ENCODE data around the gene SERPINA1. TPM values are rescaled to one million over a fixed set of nuclear protein-coding genes. Genes with fewer than 3 reads are reported as not detected.

Gene SERPINA1
- polyA plus RNA-seq, 12 donors = 1.1 to 98.2 (median 2.3) TPM; not detected in 1

DNA sequence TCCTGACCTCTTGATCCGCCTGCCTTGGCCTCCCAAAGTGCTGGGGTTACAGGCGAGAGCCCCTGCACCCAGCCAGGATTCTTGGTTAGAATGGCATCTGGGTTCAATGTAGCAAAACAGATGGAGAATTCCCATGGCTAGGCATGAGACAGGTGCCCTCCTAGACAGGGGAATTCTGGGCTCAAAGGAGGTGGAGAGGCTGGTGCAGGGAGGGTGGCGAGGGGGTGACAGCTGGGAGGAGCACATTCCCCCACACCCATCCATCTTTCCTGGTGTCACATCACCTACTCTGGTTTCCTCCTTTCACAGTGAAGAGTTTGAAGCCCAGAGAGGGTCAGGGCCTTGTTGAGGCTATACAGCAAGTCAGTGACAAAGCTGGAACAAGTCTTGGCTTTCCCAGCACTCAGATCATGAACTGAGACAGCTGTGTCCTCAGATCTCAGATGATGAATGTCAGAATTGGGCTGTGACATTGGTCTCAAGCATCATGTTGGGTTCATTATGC, 2.8 kb downstream of the SERPINA1 start:
- no peak for DNase-seq

DNA sequence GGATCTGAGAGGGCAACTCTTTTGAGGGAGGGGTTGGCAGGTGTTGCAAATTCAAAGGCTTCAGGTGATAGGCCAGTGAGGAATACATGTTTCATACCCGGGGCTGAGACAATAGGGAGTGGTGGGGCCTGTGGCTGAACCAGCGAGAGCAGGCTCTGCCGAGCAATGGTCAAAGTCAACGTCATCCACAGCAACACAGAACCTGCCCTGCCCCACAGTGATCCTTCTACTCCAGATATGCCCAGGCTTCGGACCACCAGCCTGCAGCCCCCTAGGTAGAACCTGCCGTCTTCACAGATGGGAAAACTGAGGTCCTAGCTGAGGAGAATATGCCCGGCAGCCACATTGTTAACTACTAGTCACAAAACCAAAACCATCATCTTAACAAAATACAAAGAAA, 4.1 kb downstream of the SERPINA1 start:
- DNase-seq = no peak

DNA sequence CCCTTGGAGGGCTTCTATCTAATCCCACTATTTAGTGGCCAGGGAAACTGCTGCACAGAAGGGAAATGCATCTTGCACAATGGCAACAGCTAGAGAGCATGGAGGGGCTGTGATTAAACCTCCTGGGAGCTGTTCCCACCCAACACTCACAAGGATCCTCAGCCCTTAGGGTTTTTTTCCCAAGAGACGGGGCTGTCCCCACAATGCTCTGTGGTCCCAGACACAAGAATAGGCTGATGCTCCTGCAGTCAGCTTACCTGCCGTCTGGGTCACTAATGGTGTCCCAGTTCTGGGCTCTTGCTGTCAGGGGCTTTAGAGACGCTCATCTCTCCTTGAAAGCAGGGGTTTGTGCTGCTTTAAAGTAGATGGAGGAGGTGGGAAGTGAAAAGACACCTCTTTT, 4.6 kb downstream of the SERPINA1 start:
- no peak for DNase-seq

DNA sequence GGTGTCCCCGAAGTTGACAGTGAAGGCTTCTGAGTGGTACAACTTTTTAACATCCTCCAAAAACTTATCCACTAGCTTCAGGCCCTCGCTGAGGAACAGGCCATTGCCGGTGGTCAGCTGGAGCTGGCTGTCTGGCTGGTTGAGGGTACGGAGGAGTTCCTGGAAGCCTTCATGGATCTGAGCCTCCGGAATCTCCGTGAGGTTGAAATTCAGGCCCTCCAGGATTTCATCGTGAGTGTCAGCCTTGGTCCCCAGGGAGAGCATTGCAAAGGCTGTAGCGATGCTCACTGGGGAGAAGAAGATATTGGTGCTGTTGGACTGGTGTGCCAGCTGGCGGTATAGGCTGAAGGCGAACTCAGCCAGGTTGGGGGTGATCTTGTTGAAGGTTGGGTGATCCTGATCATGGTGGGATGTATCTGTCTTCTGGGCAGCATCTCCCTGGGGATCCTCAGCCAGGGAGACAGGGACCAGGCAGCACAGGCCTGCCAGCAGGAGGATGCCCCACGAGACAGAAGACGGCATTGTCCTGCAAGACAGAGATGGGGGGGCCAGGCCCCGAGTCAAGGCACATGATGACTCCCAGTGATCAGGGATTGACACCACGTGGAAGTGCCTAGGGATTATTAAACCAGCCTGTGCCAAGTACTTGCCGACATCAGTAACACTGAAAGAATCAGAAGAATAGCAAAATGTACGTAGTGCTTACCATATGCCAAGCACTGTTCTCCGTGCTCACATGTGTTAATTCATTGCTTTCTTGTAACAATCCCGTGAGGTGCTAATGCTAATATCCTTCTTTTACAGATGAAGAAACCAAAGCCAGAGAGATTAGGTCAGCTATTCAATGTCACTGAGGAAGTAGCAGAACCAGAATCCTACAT, 5.4 kb downstream of the SERPINA1 start:
- DNase-seq = no peak

DNA sequence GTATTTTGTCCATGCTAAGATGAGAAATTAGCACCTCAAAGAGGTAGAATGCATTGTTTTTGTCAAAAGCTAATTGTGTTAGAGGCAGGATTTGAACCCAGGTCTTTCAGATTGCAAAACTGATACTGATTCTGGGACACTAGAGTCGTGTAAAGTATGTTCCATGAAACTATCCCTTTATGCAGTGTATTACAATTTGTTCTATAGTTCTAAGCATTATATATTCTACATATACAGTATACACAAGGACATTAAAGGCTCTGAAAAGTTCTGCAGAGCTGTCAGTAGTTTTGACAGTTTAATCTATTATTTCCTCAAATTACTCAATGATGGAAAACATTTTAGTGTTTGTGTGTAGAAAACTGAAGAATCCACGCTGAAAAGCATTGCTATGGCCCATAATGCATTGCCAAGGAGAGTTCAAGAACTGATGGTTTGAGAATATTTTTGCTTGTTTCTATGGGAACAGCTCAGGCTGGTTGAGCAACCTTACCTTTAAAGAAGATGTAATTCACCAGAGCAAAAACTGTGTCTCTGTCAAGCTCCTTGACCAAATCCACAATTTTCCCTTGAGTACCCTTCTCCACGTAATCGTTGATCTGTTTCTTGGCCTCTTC, 6.2 kb downstream of the SERPINA1 start:
- DNase-seq = no peak

DNA sequence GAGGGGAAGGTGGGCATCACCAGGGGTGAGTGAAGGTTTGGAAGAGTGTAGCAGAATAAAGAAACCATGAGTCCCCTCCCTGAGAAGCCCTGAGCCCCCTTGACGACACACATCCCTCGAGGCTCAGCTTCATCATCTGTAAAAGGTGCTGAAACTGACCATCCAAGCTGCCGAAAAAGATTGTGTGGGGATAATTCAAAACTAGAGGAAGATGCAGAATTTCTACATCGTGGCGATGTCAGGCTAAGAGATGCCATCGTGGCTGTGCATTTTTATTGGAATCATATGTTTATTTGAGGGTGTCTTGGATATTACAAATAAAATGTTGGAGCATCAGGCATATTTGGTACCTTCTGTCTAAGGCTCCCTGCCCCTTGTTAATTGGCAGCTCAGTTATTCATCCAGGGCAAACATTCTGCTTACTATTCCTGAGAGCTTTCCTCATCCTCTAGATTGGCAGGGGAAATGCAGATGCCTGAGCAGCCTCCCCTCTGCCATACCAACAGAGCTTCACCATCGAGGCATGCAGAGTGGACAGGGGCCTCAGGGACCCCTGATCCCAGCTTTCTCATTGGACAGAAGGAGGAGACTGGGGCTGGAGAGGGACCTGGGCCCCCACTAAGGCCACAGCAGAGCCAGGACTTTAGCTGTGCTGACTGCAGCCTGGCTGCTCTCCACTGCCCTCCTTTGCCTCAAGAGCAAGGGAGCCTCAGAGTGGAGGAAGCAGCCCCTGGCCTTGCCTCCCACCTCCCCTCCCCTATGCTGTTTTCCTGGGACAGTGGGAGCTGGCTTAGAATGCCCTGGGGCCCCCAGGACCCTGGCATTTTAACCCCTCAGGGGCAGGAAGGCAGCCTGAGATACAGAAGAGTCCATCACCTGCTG, 7.0 kb downstream of the SERPINA1 start:
- no peak for DNase-seq

DNA sequence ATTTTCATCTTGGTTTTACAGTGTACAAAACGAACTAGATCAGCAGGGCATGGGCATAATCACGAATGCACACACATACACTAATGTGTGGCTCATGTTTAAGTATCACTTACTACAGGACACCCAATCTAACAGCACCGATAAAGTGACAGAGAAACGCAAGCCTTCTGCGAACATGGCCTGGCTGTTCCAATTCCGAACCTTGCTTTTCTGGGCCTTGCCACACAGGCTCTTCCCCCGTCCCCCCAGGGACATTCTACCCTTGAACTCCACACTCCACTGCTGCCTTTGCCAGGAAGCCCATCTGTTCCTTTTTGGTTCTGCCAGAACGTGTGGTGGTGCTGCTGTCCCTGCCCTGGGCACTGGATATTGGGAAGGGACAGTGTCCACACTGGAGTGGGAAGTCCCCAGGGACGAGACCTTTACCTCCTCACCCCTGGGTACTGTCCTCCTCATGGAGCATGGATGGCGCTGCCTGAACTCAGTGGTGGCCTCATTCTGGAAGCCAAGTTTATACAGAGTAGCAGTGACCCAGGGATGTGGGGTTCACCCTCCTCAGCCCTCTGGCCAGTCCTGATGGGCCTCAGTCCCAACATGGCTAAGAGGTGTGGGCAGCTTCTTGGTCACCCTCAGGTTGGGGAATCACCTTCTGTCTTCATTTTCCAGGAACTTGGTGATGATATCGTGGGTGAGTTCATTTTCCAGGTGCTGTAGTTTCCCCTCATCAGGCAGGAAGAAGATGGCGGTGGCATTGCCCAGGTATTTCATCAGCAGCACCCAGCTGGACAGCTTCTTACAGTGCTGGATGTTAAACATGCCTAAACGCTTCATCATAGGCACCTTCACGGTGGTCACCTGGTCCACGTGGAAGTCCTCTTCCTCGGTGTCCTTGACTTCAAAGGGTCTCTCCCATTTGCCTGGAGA, 7.9 kb downstream of the SERPINA1 start:
- DNase-seq = no peak

DNA sequence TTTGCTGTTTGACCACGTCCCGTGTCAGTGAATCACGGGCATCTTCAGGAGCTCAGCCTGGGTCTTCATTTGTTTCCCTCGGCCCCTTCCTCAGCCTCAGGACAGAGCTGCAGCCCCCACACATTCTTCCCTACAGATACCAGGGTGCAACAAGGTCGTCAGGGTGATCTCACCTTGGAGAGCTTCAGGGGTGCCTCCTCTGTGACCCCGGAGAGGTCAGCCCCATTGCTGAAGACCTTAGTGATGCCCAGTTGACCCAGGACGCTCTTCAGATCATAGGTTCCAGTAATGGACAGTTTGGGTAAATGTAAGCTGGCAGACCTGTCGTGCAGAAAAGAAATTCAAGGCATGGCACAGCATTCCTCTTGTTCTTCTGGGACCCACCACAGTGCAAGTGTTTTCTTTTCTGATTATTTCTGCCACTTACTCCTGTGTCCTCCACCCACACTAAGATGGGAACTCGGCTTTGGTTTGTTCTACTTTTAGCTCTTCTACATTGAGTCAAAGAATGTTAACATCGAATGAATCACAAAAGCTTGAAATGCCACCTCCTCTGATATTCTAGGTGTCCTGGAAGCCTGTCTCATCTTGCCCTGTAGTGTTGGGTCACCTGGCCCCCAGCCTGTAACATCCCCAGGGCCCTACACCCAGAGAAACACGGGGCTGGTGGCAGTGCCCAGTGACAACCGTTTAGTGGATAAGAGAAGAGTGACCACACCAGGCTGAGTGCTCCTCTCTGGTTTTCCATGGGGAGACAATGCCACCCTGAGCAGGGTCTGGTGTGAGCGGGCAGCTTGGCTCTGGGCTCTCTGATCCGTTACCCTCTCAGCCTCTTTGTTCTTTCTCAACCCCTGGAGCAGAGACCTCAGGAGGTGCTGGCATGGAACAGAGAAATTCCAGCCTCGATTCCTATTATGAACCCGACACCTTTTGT, 8.8 kb downstream of the SERPINA1 start:
- DNase-seq = no peak

DNA sequence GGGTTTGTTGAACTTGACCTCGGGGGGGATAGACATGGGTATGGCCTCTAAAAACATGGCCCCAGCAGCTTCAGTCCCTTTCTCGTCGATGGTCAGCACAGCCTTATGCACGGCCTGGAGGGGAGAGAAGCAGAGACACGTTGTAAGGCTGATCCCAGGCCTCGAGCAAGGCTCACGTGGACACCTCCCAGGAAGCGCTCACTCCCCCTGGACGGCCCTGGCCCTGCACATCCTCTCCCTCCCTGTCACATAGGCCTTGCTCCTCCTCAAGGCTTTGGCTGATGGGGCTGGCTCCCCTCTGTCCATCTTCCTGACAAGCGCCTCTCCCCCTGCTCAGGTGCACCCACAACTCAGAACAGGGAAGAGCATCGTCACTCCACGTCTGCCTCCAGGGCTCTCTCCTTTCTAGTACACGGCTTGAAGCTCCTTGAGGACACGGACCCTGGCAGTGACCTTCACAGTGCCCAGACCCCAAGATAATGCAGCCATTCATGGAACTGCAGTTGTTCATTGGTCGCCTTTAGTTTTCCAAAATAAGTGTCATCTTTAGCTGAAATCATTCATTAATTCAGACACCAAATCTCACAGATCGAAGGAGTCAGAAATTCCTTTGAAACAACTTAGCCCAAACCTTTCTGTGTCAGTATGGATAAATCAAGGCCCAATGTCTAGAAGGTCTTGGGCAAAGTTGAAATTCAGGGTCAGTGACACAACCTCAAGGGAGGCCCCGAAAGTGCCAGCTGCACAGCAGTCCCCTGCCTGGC, 9.7 kb downstream of the SERPINA1 start:
- DNase-seq = no peak

DNA sequence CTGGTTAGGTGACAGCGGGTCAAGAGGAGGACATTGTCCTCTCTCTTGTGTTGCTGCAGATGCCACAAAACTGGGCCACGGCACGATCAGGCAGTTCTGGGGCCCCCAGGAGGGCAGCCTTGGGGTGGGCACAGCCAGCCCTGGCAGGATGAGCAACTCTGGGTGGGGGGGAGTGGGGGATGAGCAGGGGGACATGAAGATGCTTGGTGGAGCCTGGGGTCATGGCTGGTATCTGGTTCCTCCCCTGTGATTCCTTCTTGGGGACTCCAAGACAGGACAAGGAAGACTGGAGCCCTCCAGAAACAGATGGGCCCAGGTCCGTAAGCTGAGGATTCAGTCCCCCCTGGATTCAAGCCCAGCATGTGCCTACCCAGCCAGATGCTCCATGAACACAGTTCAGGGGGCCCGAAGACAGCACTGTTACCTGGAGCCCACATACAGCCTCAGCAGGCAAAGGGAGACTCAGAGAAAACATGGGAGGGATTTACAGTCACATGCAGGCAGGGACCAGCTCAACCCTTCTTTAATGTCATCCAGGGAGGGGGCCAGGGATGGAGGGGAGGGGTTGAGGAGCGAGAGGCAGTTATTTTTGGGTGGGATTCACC, 10.4 kb downstream of the SERPINA1 start:
- no peak for DNase-seq

DNA sequence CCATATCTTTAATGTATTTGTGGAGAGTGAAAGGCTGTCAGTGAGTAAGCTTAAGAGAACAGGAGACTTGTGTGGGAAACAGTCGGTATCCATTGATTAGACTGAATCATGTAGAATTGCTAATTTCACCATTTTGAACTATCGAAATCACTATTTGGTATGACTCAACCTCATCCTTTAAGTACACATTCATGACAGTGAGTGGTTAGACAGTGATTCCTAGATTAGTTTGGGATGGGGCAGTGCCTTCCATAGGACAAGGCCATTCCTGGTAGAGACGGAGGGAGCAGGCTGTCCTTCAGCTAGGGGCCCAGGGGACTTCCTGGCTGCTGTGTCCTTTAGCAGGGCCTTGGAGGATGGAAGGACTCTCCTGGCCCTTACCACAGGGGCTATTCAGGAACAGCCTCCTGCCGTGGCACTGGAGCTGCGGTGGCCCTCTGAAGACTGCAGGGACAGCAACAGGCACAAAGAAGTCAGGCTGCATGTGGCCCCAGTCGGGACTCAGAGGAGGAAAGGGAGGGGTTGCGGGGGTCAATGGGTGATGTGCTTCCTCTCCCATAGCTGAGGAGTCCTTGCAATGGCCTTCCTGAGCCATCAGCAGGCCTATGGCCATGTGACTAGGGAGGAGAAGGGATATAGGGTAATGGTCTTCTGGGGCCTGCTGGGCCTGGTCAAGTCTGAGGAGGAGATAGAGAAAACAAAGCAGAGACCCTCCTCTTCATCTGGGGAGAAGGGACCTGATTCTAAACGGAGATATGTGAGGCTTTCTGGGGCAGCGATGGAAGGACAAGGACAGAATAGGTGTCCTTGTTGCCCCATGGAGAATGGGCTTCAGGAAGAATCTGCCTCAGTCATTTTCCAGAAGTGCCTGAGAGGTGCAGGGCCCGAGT, 11.2 kb downstream of the SERPINA1 start:
- no peak for DNase-seq

DNA sequence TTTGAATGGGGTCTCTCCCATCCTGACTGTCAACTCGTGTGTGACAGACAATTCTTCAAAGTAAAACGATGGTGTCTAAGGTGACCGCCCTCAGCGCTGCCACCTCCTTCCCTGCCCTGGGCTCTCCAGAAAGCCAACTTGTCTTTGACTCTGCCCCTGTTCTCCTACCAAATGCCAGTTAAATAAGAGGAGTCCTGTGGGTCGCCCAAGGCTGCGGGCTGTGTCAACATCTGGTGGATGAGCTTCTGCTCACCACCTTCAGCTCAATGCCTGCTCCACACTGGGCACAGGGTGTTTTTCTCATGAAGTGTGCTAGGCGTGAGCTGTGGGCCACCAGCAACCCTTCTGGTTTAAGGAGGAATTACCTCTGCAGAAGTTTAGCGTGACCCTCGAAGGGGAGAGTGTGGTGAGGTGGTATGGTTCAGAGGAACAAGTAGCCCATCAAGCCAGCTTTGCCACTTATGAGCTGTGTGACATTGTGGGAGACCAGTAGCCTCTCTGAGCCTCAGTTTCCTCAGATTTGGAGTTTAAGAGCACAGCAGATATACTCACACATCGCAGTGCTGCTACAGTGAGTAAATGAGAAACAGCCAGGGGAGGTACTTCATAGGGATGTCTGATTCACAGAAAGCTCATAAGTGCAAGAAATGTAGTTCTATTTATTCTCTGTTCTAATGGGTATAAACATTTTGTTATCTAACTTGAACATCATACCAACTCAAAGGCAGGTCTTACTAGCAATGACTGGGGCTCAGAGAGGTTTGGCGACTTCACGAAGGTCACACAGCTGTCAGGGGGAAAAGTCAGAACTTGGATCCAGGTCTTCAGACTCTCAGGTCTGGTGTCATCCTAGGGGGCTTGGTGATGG, 12.1 kb downstream of the SERPINA1 start:
- no peak for DNase-seq

DNA sequence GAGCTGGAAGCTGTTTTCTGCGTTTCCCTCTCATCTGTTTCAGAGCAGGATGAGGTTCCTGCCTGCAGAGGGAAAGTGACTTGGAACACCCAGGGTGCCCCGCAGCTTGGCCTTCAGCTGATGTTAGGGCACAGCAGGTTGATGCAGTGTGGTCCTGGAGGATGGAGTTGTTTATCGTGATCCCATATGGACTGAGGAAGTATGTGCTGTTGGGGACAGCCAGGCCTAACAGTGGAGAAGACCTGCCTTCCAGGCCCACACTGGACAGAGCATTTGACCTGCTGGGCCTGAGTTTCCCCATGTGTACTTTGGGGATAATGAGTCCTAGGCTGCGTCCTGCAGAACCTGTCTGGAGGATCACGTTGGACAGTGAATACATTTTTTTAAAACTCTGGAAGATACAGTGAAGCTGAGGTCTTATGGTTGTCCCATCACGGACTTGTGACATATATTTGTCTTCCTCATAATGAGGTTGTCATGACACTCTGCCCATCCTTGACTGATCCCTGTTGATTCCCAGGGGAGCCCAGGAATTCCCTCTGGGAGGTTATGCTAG, 12.8 kb downstream of the SERPINA1 start:
- no peak for DNase-seq

DNA sequence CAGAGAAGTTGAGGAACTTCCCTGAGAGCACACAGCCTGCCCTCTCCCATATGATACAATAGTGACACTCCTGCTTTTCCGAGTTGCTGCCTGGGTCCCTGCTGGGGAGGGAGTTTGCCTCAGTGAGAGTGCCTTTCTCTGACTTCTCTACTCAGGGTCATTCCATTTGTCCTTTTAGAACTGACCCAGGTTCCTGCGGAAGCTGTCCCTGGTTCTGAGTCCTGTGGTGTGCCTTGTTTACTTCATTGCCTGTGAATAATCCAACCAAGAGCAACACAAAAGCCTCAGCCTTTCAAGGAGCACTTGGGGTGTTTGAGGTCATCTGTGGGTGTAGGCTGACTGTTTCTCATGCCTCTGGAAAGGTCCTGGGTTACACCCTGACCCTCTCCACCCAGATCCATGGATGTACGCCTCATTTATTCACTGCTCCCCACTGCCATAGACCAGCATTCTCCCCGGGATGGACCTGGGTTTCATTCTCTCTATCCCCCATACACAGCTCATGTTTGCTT, 13.6 kb downstream of the SERPINA1 start:
- DNase-seq = no peak

DNA sequence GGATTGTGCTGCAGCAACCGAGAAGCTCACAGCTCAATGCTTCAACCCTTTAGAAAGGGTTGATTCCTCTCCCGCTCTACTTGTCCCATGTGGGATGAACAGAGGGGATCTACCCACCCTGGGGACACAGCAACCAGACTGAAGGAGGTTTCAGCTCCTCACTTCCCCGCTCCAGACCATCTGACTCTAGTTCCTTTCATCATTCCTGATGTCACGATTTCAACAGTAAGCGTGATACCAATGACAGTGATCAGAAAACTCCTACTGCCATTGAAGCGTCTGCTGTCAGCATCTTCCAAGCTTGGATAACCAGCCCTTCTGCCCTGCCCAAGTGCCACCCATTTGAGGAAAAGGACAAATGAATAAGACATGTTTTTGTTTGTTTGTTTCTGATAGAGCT, 14.3 kb downstream of the SERPINA1 start:
- no peak for DNase-seq

DNA sequence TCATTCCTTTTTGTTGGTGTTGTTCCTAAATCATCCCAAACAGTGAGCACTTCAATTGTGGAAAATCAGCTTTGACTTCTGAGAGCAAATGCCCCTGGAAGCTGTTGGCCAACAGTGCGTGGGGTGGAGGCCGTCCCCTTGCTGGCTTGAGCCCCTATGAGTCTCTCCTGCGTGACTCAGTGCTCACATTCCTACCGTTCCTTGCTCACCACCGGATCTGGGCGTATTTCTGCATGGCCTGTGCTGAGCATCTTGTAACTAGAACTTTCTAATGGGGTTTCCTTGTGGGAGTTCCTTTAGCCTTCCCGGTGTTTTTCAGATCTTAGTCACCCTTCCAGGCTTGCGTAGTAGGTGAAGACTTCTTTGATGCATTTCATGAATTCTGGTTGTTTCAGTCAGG, 14.7 kb downstream of the SERPINA1 start:
- no peak for DNase-seq
